HCT116 (cell line): ENCODE measurements around the gene KLK7. TPM values are rescaled to one million over a fixed set of nuclear protein-coding genes. Genes with fewer than 3 reads are reported as not detected.

ENCODE experiments used
- ATAC-seq: fragments of 200-7000 bp; cut with Tn5 transposase; 2 replicates; pipeline ENCODE4 v1.9.1; 2020; ENCODE audit warnings: mild to moderate bottlenecking, moderate library complexity
- BruUV-seq: library from RNA; stranded (reverse); fragments of 400-500 nt; replicated peaks from 2 replicates; lab custom pipeline; 2021; lab: Mats Ljungman, UMichigan
- CTCF ChIA-PET: fragments of 300-600 bp; sonication (Branson Sonifier 250); formaldehyde crosslinking; loops from one replicate; lab custom pipeline; 2021; ENCODE audit warnings: antibody characterized with exemption; lab: Charles Lee
- POLR2A ChIA-PET: fragments of 300-600, 350-600 bp; sonication (Branson Sonifier 250); formaldehyde crosslinking; loops from one replicate; lab custom pipeline; 2021; ENCODE audit warnings: antibody characterized with exemption; lab: Charles Lee
- RAD21 ChIA-PET, 2 experiments: fragments of 300-600 bp; sonication (Branson Sonifier 250); formaldehyde crosslinking; loops; one replicate each; lab custom pipeline; 2023; ENCODE audit warnings: low total read pairs in 2 of 2; ENCODE audit not compliant: uncharacterized antibody in 2 of 2, unreplicated experiment in 2 of 2, low non-redundant PET in 1 of 2; lab: Charles Lee
- DNase-seq: peaks from one replicate; pipeline ENCODE4 v3.0.0-alpha.2; 2010; ENCODE audit warnings: low read depth, low spot score
- H2AFZ ChIP-seq: fragments of 200-600 bp; shearing (Covaris generic), sonication (generic); 2 replicates; pipeline ENCODE4 v1.6.1; 2017; ENCODE audit warnings: low read depth, mixed run types, mixed read lengths, antibody characterized with exemption, low read length; ENCODE audit not compliant: poor library complexity, severe bottlenecking
- H3K27ac ChIP-seq: 2 replicates; pipeline ENCODE4 v1.5.1; 2012; ENCODE audit warnings: low read depth, low read length
- H3K27me3 ChIP-seq: fragments of 200-600 bp; sonication (generic); 2 replicates; pipeline ENCODE4 v1.6.1; 2016; ENCODE audit warnings: mixed run types, low read length, mixed read lengths; ENCODE audit not compliant: insufficient read depth
- H3K36me3 ChIP-seq, 2 experiments: fragments of 200-500 bp in 1 of 2; fragments of 200-600 bp in 1 of 2; sonication (Bioruptor generic) in 1 of 2; sonication (generic) in 1 of 2; 2 replicates each; pipeline versions ENCODE4 v1.5.1 to v1.6.1; 2014 to 2016; ENCODE audit warnings: low read length in 2 of 2, inconsistent platforms in 1 of 2, mixed read lengths in 1 of 2, mixed run types in 1 of 2; ENCODE audit not compliant: insufficient read depth in 2 of 2, control insufficient read depth in 1 of 2
- H3K4me1 ChIP-seq, 2 experiments: fragments of 200-600 bp in 1 of 2; sonication (generic) in 1 of 2; 2 replicates each; pipeline versions ENCODE4 v1.5.1 to v1.6.1; 2012 to 2017; ENCODE audit warnings: low read length in 2 of 2, inconsistent platforms in 1 of 2, mild to moderate bottlenecking in 1 of 2, mixed read lengths in 1 of 2, mixed run types in 1 of 2, moderate library complexity in 1 of 2; ENCODE audit not compliant: insufficient read depth in 2 of 2, control insufficient read depth in 1 of 2
- H3K4me2 ChIP-seq: fragments of 200-600 bp; sonication (generic); 2 replicates; pipeline ENCODE4 v1.6.1; 2017; ENCODE audit warnings: mixed run types, low read length, mixed read lengths
- H3K4me3 ChIP-seq, 2 experiments: fragments of 200-600 bp in 1 of 2; sonication (generic) in 1 of 2; replicated peaks in 1 of 2; 2 replicates each; pipeline ENCODE4 v1.5.1; 2011 to 2016; ENCODE audit warnings: low read length in 2 of 2, control low read depth in 1 of 2, low read depth in 1 of 2, mild to moderate bottlenecking in 1 of 2, mixed read lengths in 1 of 2, mixed run types in 1 of 2
- H3K79me2 ChIP-seq: fragments of 200-600 bp; sonication (generic); 2 replicates; pipeline ENCODE4 v1.6.1; 2017; ENCODE audit warnings: mild to moderate bottlenecking, mixed run types, low read length, moderate library complexity, mixed read lengths; ENCODE audit not compliant: insufficient read depth
- H3K9ac ChIP-seq: fragments of 200-600 bp; sonication (generic); 2 replicates; pipeline ENCODE4 v1.6.1; 2016; ENCODE audit warnings: low read length, mixed read lengths
- H3K9me2 ChIP-seq: fragments of 200-600 bp; sonication (generic), shearing (Covaris generic); 2 replicates; pipeline ENCODE4 v1.6.1; 2017; ENCODE audit warnings: mixed run types, mild to moderate bottlenecking, moderate library complexity; ENCODE audit not compliant: insufficient read depth
- H3K9me3 ChIP-seq, 2 experiments: fragments of 200-500 bp in 1 of 2; fragments of 200-600 bp in 1 of 2; sonication (Bioruptor generic) in 1 of 2; sonication (generic) in 1 of 2; 2 replicates each; pipeline ENCODE4 v1.6.1; 2014 to 2017; ENCODE audit warnings: low read length in 2 of 2, mixed read lengths in 2 of 2, inconsistent platforms in 1 of 2, low read depth in 1 of 2, mild to moderate bottlenecking in 1 of 2, mixed run types in 1 of 2, moderate library complexity in 1 of 2; ENCODE audit not compliant: control insufficient read depth in 1 of 2, insufficient read depth in 1 of 2
- H4K20me1 ChIP-seq: fragments of 200-600 bp; sonication (generic), shearing (Covaris generic); 2 replicates; pipeline ENCODE4 v1.6.1; 2017; ENCODE audit warnings: mixed run types, mild to moderate bottlenecking, moderate library complexity; ENCODE audit not compliant: insufficient read depth
- CBX3 ChIP-seq: IDR thresholded peaks from 2 replicates; pipeline ENCODE4 v1.6.1; 2012; ENCODE audit warnings: low read depth
- CEBPB ChIP-seq: IDR thresholded peaks from 2 replicates; pipeline ENCODE4 v1.6.1; 2012; ENCODE audit warnings: low read depth
- EGR1 ChIP-seq: IDR thresholded peaks from 2 replicates; pipeline ENCODE4 v1.6.1; 2012; ENCODE audit warnings: low read depth
- EZH2 ChIP-seq: fragments of 200-600 bp; sonication (generic); IDR thresholded peaks from 2 replicates; pipeline ENCODE4 v1.6.1; 2017; ENCODE audit warnings: antibody characterized with exemption, mixed run types
- EZH2phosphoT487 ChIP-seq: fragments of 200-600 bp; IDR thresholded peaks from 2 replicates; pipeline ENCODE4 v1.6.1; 2018; ENCODE audit warnings: antibody characterized with exemption, borderline replicate concordance
- POLR2A ChIP-seq: IDR thresholded peaks from 2 replicates; pipeline ENCODE4 v1.7.0; 2011; ENCODE audit warnings: borderline replicate concordance; ENCODE audit not compliant: insufficient read depth, insufficient read length; ENCODE audit errors: extremely low read depth
- POLR2AphosphoS5 ChIP-seq: IDR thresholded peaks from 2 replicates; pipeline ENCODE4 v1.6.1; 2011; ENCODE audit warnings: mild to moderate bottlenecking, low read depth, low read length, moderate library complexity
- RAD21 ChIP-seq: IDR thresholded peaks from 2 replicates; pipeline ENCODE4 v1.6.1; 2012; ENCODE audit warnings: low read depth, mild to moderate bottlenecking
- SIN3A ChIP-seq: IDR thresholded peaks from 2 replicates; pipeline ENCODE4 v1.6.1; 2012; ENCODE audit warnings: low read depth
- SRF ChIP-seq: IDR thresholded peaks from 2 replicates; pipeline ENCODE4 v1.6.1; 2012; ENCODE audit warnings: low read depth
- TCF7L2 ChIP-seq: IDR thresholded peaks from 2 replicates; pipeline ENCODE4 v1.7.0; 2011; ENCODE audit warnings: borderline replicate concordance, inconsistent platforms; ENCODE audit not compliant: insufficient read depth, insufficient read length; ENCODE audit errors: extremely low read depth
- YY1 ChIP-seq: IDR thresholded peaks from 2 replicates; pipeline ENCODE4 v1.6.1; 2011; ENCODE audit warnings: low read length, low read depth, moderate library complexity, mild to moderate bottlenecking; ENCODE audit not compliant: insufficient replicate concordance; ENCODE audit errors: extremely low read depth
- ZFX ChIP-seq: fragments of 450-650 bp; IDR thresholded peaks from 2 replicates; pipeline ENCODE4 v1.6.1; 2017
- intact Hi-C: fragments of 100-400 bp; cut with micrococcal nuclease; formaldehyde crosslinking; loops from 2 replicates; pipeline ENCODE4 v1.10.0; 2022
- total RNA-seq: library from RNA; stranded (reverse); gene quantifications from one replicate; pipeline ENCODE4 v1.2.1, GENCODE V29; 2021; ENCODE audit not compliant: unreplicated experiment
- TF ChIP-seq, protein P1 (sequence below): IDR thresholded peaks from 2 replicates; pipeline ENCODE4 v1.6.1; 2012
- TF ChIP-seq, protein P2 (sequence below): IDR thresholded peaks from 2 replicates; pipeline ENCODE4 v1.6.1; 2012
- TF ChIP-seq, protein P3 (sequence below): IDR thresholded peaks from 2 replicates; pipeline ENCODE4 v1.6.1; 2011; ENCODE audit warnings: mild to moderate bottlenecking, low read length, moderate library complexity; ENCODE audit not compliant: insufficient replicate concordance; ENCODE audit errors: extremely low read depth

The KLK7 gene
- total RNA-seq, 1 experiment from 2014 or later: 30.5 TPM

DNA sequence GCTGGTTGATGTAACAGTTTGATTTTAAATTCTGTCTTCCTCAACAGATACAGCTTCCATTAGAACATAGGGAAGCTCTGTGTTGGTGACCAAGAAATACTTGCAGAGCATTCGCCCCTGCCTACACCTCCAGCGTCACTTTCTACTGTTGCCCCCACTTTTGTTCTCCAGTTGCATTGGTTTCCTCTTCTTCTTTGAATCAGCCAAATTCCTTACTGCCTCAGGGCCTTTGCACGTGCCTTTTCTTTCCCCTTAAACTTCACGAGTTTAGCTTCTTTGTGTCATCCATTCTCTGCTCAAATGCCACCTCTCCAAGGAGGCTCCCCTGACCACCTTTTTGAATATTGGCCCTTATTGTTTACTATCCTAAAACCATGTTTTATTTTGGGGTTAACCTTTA, 36.6 kb downstream of the KLK7 start:
- H3K4me2 ChIP-seq: no peak overlapping the region

DNA sequence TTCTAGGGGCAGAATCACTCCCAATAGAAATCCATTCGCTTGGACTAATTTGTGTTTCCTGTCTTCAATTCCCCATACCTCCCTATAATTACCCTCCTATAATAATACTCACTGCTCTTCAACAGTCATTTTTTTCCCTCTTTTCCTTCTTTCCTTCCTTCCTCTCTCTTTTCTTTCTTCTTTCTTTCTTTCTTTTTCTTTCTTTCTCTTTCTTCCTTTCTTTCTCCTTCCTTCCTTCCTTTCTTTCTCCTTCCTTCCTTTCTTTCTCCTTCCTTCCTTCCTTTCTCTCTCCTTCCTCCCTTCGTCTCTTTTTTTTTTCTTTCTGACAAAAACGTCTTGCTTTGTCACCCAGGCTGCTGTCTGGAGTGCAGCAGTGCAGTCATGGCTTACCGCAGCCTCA, 38.9 kb downstream of the KLK7 start:
- BruUV-seq: no TSS peak
- TF ChIP-seq EGR1 (no peak), POLR2A (no peak), EZH2phosphoT487 (no peak), YY1 (no peak), RAD21 (no peak), SIN3A (no peak), TCF7L2 (no peak), CEBPB (no peak), ZFX (no peak), EZH2 (no peak), POLR2AphosphoS5 (no peak), CBX3 (no peak), SRF (no peak)
- TF ChIP-seq, protein P1, sequence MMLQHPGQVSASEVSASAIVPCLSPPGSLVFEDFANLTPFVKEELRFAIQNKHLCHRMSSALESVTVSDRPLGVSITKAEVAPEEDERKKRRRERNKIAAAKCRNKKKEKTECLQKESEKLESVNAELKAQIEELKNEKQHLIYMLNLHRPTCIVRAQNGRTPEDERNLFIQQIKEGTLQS: no peak
- TF ChIP-seq, protein P2, sequence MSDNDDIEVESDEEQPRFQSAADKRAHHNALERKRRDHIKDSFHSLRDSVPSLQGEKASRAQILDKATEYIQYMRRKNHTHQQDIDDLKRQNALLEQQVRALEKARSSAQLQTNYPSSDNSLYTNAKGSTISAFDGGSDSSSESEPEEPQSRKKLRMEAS: no peak
- TF ChIP-seq, protein P3, sequence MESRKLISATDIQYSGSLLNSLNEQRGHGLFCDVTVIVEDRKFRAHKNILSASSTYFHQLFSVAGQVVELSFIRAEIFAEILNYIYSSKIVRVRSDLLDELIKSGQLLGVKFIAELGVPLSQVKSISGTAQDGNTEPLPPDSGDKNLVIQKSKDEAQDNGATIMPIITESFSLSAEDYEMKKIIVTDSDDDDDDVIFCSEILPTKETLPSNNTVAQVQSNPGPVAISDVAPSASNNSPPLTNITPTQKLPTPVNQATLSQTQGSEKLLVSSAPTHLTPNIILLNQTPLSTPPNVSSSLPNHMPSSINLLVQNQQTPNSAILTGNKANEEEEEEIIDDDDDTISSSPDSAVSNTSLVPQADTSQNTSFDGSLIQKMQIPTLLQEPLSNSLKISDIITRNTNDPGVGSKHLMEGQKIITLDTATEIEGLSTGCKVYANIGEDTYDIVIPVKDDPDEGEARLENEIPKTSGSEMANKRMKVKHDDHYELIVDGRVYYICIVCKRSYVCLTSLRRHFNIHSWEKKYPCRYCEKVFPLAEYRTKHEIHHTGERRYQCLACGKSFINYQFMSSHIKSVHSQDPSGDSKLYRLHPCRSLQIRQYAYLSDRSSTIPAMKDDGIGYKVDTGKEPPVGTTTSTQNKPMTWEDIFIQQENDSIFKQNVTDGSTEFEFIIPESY: no peak

More for the DNA sequence above, 36.6 kb downstream of the KLK7 start:
- Histone ChIP-seq H4K20me1 (no peaks in the 10 kb centered on the region), H2AFZ (no peak overlapping the region), H3K27me3 (no peaks in the 10 kb centered on the region), H3K27ac (no peak overlapping the region), H3K9ac (no peak overlapping the region), H3K9me2 (no peaks in the 10 kb centered on the region), H3K4me1 (peaks cover 2 to 12% of the 10 kb centered on the region in 2 experiments; a peak in 3 of 4 replicates), H3K9me3 (no peaks in the 10 kb centered on the region), H3K4me3 (no peak overlapping the region), H3K79me2 (no peaks in the 10 kb centered on the region), H3K36me3 (no peaks in the 10 kb centered on the region)
- ChIA-PET RAD21 (no interaction called here), CTCF (interaction anchor here (0.5 to 1.1 kb wide), 2 partner anchors 25 to 165 kb away, joined by 3 to 4 read pairs; no protein-coding TSS in a partner anchor), POLR2A (interaction anchor here (0.7 kb wide), 1 partner anchor 323 kb away, joined by 3 read pairs; no protein-coding TSS in a partner anchor)
- TF ChIP-seq SRF: no peak
- no peak for TF ChIP-seq CBX3
- DNase-seq (no peak), ATAC-seq (no peak)
- no TSS peak for BruUV-seq
- intact Hi-C loops: no loop called here

More for the DNA sequence above, 38.9 kb downstream of the KLK7 start:
- RAD21 ChIA-PET: no interaction called here
- Histone ChIP-seq H3K79me2 (no peaks in the 10 kb centered on the region), H3K9me3 (no peaks in the 10 kb centered on the region), H3K4me1 (peaks cover 2 to 9% of the 10 kb centered on the region in 2 experiments; a peak in 3 of 4 replicates), H3K27ac (no peak overlapping the region), H3K36me3 (no peaks in the 10 kb centered on the region), H2AFZ (no peak overlapping the region), H3K4me2 (no peak overlapping the region), H4K20me1 (no peaks in the 10 kb centered on the region), H3K9ac (no peak overlapping the region), H3K9me2 (no peaks in the 10 kb centered on the region), H3K27me3 (no peaks in the 10 kb centered on the region), H3K4me3 (no peak overlapping the region)
- no peak for ATAC-seq
- POLR2A ChIA-PET: no interaction called here
- no peak for DNase-seq
- intact Hi-C loops: no loop called here
- CTCF ChIA-PET: no interaction called here
